COR-L47 (cell line): Measurements from ENCODE around the gene PPM1L.
A peak's percentile ranks its signal among the peaks of the same experiment; 100 is the strongest.

Source experiments
- DNase-seq: peaks from one replicate; lab custom pipeline; 2025; lab: John Stamatoyannopoulos, UW

PPM1L gene

DNA sequence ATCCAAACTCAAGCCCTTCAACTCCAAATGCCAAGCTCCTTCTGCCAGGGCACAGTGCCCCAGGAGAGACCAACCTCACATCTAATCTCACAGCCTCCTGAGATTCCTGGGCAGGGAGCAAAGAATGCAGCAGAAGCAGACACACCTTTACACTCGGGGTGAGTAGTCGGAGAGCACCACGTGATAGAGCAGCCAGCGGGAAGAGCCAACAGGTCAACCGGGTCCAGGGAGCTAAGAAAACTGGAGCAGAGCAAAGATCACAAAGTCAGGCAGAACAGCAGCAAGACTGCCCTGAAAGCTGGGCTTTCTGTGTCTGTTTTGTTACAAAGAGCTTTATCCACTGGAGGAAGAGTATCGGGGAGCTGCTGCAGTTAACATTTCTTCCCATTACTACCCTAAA lies 345.0 kb downstream of the PPM1L start:
- DNase-seq = no peak

- no peak for DNase-seq
Observed at GRCh38 chr3:161101609-161102008, 345.6 kb downstream of the PPM1L start.

- DNase-seq = no peak
Observed at GRCh38 chr3:161103776-161104385, 347.9 kb downstream of the PPM1L start.

- peak; percentile 74 for DNase-seq
Observed at GRCh38 chr3:161104561-161105551, 348.8 kb downstream of the PPM1L start, which contains the start of gene B3GALNT1. TSS of gene B3GALNT1 (minus strand) at chr3:161105349. CDS start at chr3:161086754, 18,595 bp downstream.

- no peak for DNase-seq
Observed at GRCh38 chr3:161107311-161107710, 351.3 kb downstream of the PPM1L start.

DNA sequence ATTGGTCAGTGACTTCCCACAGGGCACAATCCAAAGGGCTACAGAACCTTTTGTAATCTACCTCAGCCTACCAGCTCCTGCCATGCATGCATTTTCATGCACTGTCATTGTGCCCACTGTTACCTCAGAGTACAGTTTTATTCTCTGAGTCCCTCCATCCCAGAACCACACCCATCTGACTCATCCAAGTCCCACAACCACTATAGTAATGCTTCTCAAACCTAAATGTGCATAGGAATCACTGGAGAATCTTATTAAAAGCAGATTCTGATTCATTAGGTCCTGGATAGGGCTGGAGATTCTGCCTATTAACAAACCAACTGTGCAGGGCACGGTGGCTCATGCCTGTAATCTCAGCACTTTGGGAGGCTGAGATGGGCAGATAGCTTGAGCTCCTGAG lies 352.8 kb downstream of the PPM1L start:
- no peak for DNase-seq

DNA sequence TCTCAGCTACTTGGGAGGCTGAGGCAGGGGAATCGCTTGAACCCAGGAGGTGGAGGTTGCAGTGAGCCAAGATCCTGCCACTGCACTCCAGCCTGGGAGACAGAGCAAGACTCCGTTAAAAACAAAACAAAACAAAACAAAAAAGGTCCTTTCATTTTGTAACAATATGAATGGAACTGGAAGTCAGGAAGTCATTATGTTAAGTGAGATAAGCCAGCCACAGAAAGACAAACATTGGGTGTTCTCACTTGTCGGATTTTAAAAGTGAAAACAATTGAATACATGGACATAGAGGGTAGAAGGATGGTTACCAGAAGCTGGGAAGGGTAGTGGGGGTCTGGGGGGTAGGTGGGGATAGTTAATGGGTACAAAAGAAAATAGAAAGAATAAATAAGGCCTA lies 361.6 kb downstream of the PPM1L start:
- no peak for DNase-seq

GRCh38 chr3:161126495-161126894 lies 370.5 kb downstream of the PPM1L start:
- DNase-seq = no peak
